ENCODE data around the gene KIF18B.
"Not testable (repeated sequence)": the region's sequence is repeated elsewhere in the genome, so short reads cannot be mapped to it uniquely, and the experiment has no call there.

KIF18B gene

GRCh38 chr17:44970136-44970741 is 22.7 kb upstream of the KIF18B start:
- in situ Hi-C loops (cut with MboI; ENCODE audit: low sequenced_read_pairs): no loop called here

DNA sequence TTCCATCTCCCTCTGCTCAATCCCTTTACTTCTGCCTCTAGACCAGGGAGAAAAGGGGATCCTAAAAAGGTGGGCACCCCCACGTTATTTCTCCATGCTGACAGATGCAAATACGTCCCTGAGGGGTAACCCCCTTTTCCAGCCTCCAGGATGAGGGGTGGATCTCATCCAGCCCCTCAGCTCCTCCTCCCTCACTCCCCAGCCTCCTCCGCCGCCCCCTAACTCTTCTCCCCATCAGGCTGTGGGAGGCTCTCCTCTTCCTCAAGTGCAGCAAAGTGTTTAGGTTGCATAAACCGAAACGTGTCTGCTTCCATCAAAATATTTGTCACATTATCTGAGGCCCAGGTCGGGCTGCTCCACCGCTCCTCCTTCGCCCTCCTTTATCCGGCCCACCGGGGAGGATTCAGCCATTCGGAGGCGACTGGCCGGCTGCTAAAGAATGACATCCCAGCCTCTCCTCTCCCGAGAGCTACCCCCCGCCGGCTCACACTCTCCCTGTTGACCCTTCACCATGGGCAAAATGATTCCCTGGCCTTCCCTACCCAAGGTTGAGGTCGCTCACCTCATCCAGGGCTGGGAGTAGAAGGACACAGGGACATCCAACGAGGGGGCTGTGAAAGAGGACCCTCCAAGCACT is 21.7 kb upstream of the KIF18B start:
- in situ Hi-C loops (cut with MboI; ENCODE audit: low sequenced_read_pairs): no loop called here

- in situ Hi-C loops (cut with MboI; ENCODE audit: low sequenced_read_pairs): no loop called here
Measured at GRCh38 chr17:44968225-44969143, 20.9 kb upstream of the KIF18B start, which contains the start of gene C1QL1. C1QL1 (minus strand) TSS chr17:44968303; CDS start chr17:44968048, 255 bp downstream.

GRCh38 chr17:44967907-44968224 is 20.3 kb upstream of the KIF18B start:
- in situ Hi-C loops (cut with MboI; ENCODE audit: low sequenced_read_pairs): no loop called here

DNA sequence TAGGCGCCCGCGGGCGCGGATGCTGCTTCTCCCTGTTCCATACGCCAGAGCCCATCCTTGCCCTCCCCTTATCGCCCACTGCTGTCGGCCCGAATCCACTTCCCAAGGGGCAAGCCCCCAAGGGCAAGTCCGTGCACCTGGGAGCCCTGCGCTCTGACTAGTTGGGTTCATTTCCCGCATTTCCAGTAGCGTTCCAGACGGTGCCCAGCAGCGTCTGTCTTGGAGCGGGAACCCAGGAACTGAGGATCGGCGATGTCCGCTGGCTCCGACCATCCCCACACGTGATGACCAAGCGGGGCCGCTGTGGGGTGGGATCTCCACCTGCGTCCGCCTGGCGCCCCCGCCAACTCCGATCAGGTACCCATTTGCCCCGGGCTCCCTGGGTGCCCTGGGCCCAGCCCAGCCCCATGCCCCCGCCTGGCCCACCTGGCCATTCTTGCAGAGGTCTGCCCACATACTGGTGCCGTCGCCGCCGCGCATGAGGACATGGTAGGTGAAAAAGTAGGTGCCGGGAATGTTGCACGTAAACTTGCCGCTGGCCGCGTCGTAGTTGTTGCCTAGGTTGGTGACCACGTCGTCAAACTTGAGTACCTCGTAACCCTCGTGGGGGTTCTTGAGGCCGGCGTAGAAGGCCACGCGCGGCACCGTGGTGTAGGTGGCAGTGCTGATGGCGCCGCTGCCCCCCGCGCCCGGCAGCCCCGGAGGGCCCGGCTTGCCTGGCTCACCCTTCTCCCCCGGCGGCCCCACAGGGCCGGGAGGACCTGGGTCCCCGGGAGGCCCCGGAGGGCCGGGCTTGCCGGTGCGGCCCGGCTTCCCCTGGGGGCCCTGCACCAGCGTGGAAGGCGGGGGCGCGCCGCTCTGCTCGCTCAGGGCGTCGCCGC is 19.7 kb upstream of the KIF18B start:
- in situ Hi-C loops (cut with MboI; ENCODE audit: low sequenced_read_pairs): no loop called here

GRCh38 chr17:44966348-44967025 is 18.9 kb upstream of the KIF18B start:
- in situ Hi-C loops (cut with MboI; ENCODE audit: low sequenced_read_pairs): no loop called here

GRCh38 chr17:44965481-44966234 is 18.1 kb upstream of the KIF18B start:
- in situ Hi-C loops (cut with MboI; ENCODE audit: low sequenced_read_pairs): no loop called here

DNA sequence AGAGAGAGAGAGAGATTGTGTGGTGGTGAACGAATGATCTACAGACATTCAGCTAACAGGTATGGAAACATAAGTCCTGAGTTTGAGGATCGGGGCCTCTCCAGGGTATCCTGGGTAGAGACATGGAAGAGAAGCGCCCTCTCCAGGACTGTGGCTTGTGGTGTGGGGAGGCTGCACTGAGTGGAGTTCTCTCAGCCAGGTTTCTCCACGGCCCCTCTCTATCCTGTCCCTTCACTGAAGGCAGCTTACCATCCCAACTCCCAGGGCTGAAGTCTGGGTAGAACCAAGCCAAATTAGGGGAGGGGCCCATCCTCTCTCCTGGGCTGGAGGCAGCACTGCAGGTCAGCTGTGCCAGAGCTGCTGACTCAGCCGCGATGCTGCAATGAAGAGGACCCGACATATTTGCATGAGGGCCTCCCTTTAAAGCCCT is 14.4 kb upstream of the KIF18B start:
- in situ Hi-C loops (cut with MboI; ENCODE audit: low sequenced_read_pairs): no loop called here

DNA sequence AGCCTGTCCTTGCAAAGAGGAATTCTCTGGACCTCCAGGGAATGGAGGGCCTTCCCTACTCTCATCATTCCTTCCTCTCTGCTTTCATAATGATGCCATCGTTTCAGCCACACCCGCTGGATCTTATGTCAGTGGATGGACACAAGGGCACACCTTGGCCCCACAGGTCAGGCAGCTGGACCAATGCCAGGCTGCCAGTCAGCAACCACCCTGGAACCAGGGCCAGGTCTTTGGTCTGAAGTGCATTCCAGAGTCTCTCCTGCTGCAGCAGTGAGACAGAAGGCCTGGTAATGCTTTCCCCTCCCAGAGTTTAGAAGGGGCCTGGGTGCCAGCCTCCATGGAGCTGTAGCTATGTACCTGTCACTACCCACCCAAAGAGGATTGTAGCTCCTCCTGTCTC is 13.1 kb upstream of the KIF18B start:
- in situ Hi-C loops (cut with MboI; ENCODE audit: low sequenced_read_pairs): no loop called here

GRCh38 chr17:44959821-44960531 is 12.4 kb upstream of the KIF18B start:
- in situ Hi-C loops (cut with MboI; ENCODE audit: low sequenced_read_pairs): no loop called here

GRCh38 chr17:44956998-44957981 is 9.7 kb upstream of the KIF18B start:
- in situ Hi-C loops (cut with MboI; ENCODE audit: low sequenced_read_pairs): no loop called here

GRCh38 chr17:44955674-44956425 is 8.3 kb upstream of the KIF18B start:
- in situ Hi-C loops (cut with MboI; ENCODE audit: low sequenced_read_pairs): no loop called here

DNA sequence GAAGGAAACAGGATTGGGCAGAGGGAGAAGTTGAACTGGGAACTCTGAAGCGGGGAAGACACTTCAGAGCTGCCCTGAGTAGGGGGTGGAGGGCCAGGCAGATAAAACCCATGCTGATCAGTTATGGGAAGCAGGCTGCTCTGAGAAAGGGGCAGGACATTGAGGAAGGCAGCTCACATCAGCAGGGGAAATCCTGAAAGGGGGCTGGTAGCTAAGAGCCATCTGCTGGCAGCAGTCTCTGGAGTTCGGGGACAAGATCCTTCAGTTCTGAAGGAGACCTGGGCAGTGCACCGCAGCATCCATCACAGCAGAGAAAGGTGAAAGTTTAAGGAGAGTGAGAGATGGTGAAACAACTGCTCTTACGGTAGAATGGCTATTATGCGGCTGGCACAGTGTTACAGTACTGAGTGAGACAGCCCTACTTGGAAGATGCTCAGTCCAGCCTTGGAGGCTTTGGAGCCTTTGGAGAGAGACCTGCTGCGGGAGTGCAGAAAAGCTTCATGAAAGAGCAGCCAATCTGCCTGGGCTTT is 5.4 kb upstream of the KIF18B start:
- in situ Hi-C loops (cut with MboI; ENCODE audit: low sequenced_read_pairs): no loop called here

- in situ Hi-C loops (cut with MboI; ENCODE audit: low sequenced_read_pairs): no loop called here
Measured at GRCh38 chr17:44948315-44948795, 782 bp upstream of the KIF18B start.

DNA sequence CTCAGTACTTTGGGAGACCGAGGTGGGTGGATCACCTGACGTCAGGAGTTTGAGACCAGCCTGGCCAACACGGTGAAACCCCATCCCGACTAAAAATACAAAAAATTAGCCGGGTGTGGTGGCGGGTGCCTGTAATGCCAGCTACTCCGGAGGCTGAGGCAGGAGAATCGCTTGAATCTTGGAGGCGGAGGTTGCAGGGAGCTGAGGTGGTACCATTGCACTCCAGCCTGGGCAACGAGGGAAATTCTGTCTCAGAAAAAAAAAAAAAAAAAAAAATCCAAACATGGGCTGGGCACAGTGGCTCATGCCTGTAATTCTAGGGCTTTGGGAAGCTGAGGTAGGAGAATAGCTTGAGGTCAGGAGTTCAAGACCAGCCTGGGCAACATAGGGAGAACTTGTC is 1.9 kb downstream of the KIF18B start:
- in situ Hi-C loops (cut with MboI; ENCODE audit: low sequenced_read_pairs): not testable (repeated sequence)

DNA sequence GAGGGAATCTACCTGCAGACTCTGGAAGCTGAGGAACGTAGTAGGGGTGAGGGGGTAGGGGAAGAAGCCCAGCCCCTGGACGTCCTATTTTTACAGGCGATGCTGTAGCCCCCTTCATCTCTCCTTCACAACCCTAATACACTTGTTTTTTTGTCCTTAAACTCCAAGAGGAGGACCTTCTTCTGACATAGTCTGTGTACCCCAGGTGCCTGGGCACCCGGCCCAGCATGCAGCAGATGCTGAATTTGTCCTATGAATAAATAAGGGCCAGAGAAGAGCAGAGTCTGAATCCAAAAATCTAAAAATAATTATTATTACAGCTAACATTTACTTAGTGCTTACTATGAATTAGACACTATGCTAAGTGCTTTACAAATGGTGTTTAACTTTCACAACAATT is 5.1 kb downstream of the KIF18B start:
- in situ Hi-C loops (cut with MboI; ENCODE audit: low sequenced_read_pairs): no loop called here

Measured in hTERT RPE-1 (cell line).